ENCODE measurements around the gene CCR5. TPM values are rescaled to one million over a fixed set of nuclear protein-coding genes. Genes with fewer than 3 reads are reported as not detected.

CCR5 gene
- total and polyA plus RNA-seq, 9 of the 15 experiments (the other 6 are each of a cell fraction or from before 2014, with no cell fraction given), result not detected

- TF ChIP-seq MAZ (CRISPR knock-in tag; conservative IDR thresholded peaks at IDR 0.05 in 1 of 2, IDR thresholded peaks at IDR 0.05 in 1 of 2) (peak; percentile 15 to 47; a peak in 1 of 4 replicates), KLF13 (tag; IDR thresholded peaks at IDR 0.05; ENCODE audit: borderline replicate concordance, low read depth) (no peak), SOX6 (IDR thresholded peaks at IDR 0.05) (no peak), GABPB1 (CRISPR knock-in tag; IDR thresholded peaks at IDR 0.05) (no peak), NR2C2 (CRISPR knock-in tag; IDR thresholded peaks at IDR 0.05) (no peak), NR2C2 (tag; IDR thresholded peaks at IDR 0.05) (no peak), HOMEZ (CRISPR knock-in tag; IDR thresholded peaks at IDR 0.05) (no peak), ILF3 (IDR thresholded peaks at IDR 0.05; ENCODE audit: borderline replicate concordance) (no peak), FOXJ3 (CRISPR knock-in tag; IDR thresholded peaks at IDR 0.05) (no peak), ZNF764 (CRISPR knock-in tag; IDR thresholded peaks at IDR 0.05; ENCODE audit: low read depth) (no peak), ATF3 (IDR thresholded peaks at IDR 0.05) (peak; percentile 92), ATF3 (CRISPR knock-in tag; conservative IDR thresholded peaks at IDR 0.05) (peak; percentile 64; the same call in 1 of the 2 replicates), ZNF512 (tag; IDR thresholded peaks at IDR 0.05) (no peak), MCM5 (IDR thresholded peaks at IDR 0.05; ENCODE audit: low read depth) (no peak), YY1 (IDR thresholded peaks at IDR 0.05; ENCODE audit: borderline replicate concordance in 1 of 3, control insufficient read depth in 1 of 3, extremely low read depth in 1 of 3, insufficient read depth in 3 of 3, insufficient read length in 1 of 3, insufficient replicate concordance in 2 of 3, low read depth in 1 of 3, low read length in 2 of 3) (no peak), MCM2 (IDR thresholded peaks at IDR 0.05; ENCODE audit: low read depth) (no peak), POLR2G (IDR thresholded peaks at IDR 0.05; ENCODE audit: low read depth, low read length) (no peak), ZNF696 (CRISPR knock-in tag; conservative IDR thresholded peaks at IDR 0.05) (no peak), ATF1 (CRISPR knock-in tag; IDR thresholded peaks at IDR 0.05) (no peak), ATF1 (tag; IDR thresholded peaks at IDR 0.05) (no peak), ZNF586 (CRISPR knock-in tag; conservative IDR thresholded peaks at IDR 0.05) (no peak), ZNF639 (CRISPR knock-in tag; conservative IDR thresholded peaks at IDR 0.05 in 1 of 2, IDR thresholded peaks at IDR 0.05 in 1 of 2) (0 out of 4 replicates have a peak, but pooled peaks of 1 of the 2 experiments have one; percentile 20), ARID1B (IDR thresholded peaks at IDR 0.05) (peak; percentile 58), ETV1 (tag; conservative IDR thresholded peaks at IDR 0.05; ENCODE audit: low read depth) (no peak)
Observed at GRCh38 chr3:46422617-46423016, 51.9 kb downstream of the CCR5 start (continued).

Data from K562 (cell line).